PFSK-1 (cell line): ENCODE results near the gene PILRA.

Experiments used
- FOXP2 ChIP-seq: optimal IDR thresholded peaks from 2 replicates; pipeline ENCODE3; 2011; ENCODE audit warnings: borderline replicate concordance, control low read depth, inconsistent platforms; ENCODE audit not compliant: insufficient read depth; ENCODE audit errors: extremely low read length, extremely low read depth
- POLR2AphosphoS5 ChIP-seq: IDR thresholded peaks from 2 replicates; pipeline ENCODE4 v1.6.1; 2012; ENCODE audit warnings: low read depth, mild to moderate bottlenecking, control low read depth, low read length, moderate library complexity
- SIN3A ChIP-seq: IDR thresholded peaks from 2 replicates; pipeline ENCODE4 v1.6.1; 2012; ENCODE audit warnings: mild to moderate bottlenecking, low read length, moderate library complexity, borderline replicate concordance; ENCODE audit not compliant: insufficient read depth
- TF ChIP-seq, protein P1 (sequence below), 2 experiments: IDR thresholded peaks; 2 replicates each; pipeline versions ENCODE4 v1.6.1 to v1.8.0; 2011 to 2012; ENCODE audit warnings: low read depth in 2 of 2, low read length in 2 of 2, control low read depth in 1 of 2, inconsistent platforms in 1 of 2, mild to moderate bottlenecking in 1 of 2, moderate library complexity in 1 of 2; ENCODE audit not compliant: insufficient read depth in 1 of 2

DNA sequence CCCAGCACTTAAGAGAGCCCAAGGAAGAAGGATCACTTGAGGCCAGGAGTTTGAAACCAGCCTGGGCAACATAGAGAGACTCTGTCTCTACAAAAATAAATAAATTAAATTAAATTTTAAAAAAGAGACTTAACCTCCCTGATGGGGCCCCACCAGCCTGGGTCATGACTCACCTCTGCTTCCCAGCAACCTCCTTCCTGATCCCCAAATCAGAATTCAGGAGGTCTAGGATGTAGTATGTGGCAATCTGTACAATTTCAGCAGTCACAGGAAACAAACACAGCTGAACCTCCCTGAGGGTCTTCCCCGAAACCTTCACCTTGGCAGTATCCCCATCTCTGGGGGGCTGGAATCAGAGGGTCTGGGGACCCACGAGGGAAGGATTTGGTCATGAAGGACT lies 72.8 kb downstream of the PILRA start:
- TF ChIP-seq POLR2AphosphoS5 (no peak), FOXP2 (no peak), SIN3A (no peak)
- TF ChIP-seq, protein P1, sequence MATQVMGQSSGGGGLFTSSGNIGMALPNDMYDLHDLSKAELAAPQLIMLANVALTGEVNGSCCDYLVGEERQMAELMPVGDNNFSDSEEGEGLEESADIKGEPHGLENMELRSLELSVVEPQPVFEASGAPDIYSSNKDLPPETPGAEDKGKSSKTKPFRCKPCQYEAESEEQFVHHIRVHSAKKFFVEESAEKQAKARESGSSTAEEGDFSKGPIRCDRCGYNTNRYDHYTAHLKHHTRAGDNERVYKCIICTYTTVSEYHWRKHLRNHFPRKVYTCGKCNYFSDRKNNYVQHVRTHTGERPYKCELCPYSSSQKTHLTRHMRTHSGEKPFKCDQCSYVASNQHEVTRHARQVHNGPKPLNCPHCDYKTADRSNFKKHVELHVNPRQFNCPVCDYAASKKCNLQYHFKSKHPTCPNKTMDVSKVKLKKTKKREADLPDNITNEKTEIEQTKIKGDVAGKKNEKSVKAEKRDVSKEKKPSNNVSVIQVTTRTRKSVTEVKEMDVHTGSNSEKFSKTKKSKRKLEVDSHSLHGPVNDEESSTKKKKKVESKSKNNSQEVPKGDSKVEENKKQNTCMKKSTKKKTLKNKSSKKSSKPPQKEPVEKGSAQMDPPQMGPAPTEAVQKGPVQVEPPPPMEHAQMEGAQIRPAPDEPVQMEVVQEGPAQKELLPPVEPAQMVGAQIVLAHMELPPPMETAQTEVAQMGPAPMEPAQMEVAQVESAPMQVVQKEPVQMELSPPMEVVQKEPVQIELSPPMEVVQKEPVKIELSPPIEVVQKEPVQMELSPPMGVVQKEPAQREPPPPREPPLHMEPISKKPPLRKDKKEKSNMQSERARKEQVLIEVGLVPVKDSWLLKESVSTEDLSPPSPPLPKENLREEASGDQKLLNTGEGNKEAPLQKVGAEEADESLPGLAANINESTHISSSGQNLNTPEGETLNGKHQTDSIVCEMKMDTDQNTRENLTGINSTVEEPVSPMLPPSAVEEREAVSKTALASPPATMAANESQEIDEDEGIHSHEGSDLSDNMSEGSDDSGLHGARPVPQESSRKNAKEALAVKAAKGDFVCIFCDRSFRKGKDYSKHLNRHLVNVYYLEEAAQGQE (IDR thresholded peaks at IDR 0.05; ENCODE audit: insufficient read depth in 1 of 2, low read depth in 2 of 2, low read length in 2 of 2), result no peak
